GM18498 (cell line): Measurements from ENCODE around the gene PTPRN2.

Experiments
- ATAC-seq: cut with Tn5 transposase; IDR thresholded peaks from one replicate; pipeline ENCODE4 v1.9.1; 2021; ENCODE audit warnings: mild to moderate bottlenecking, moderate library complexity; ENCODE audit not compliant: unreplicated experiment

Gene PTPRN2

DNA sequence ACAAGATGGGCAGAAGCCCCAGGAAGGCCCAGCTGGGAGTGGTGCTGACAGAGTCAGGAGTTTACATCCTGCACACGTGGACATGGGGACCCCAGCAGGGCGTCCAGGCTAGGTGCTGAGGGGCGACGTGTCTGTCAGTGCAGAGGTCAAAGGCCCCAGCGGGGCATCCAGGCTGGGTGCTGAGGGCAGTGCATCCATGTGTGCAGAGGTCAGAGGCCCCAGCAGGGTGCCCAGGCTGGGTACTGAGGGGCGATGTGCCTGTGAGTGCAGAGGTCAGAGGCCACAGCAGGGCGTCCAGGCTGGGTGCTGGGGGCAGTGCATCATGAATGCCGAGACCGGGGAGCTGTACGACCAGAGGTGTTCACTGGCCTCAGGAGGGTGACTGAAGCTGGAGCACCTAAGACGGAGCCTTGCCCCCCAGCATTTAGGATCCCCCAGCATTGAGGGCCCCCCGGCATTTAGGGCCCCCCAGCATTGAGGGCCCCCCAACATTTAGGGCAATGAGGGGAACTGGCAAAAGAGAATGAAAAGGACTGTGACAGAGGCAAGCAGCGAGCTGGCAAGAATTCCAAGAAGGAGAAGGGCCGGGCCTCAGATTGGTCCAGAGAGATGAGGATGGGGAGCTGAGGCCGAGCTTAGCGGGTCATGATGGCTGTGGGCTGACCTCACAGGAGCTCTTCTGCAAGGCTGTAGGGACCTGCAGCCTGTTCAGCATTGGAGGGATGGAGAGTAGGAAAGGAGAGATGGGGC is 474.9 kb downstream of the PTPRN2 start:
- no peak for ATAC-seq

DNA sequence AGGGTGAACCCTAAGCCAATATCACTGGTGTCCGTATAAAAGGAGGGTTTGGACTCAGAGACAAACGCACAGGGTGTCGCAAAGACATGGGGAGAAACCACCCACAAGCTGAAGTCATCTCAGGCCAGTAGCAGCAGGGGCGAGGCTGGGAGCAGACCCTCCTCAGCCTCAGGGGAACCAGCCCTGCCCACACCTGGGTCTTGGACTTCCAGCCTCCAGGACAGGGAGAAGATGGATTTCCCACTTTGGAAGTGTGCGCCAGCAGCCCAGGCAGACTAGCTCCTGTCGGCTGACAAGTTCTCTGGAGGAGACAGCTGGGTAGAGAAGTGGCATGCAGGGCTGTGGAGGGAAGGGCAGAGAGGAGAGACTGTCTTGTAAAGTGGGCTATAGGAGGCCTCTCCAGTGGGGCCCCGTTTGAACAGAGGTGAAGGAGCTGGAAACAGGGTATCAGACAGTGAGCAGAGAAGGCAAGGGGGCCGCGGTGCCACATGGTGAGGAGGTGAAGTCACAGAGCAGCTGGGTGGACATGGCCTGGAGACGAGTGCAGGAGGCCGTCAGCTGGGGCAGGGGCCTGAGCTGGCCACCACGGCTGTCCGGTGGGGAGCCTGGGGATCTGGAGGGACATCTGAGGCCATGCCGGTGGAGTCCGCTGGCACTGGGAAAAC is 475.6 kb downstream of the PTPRN2 start:
- ATAC-seq: no peak

DNA sequence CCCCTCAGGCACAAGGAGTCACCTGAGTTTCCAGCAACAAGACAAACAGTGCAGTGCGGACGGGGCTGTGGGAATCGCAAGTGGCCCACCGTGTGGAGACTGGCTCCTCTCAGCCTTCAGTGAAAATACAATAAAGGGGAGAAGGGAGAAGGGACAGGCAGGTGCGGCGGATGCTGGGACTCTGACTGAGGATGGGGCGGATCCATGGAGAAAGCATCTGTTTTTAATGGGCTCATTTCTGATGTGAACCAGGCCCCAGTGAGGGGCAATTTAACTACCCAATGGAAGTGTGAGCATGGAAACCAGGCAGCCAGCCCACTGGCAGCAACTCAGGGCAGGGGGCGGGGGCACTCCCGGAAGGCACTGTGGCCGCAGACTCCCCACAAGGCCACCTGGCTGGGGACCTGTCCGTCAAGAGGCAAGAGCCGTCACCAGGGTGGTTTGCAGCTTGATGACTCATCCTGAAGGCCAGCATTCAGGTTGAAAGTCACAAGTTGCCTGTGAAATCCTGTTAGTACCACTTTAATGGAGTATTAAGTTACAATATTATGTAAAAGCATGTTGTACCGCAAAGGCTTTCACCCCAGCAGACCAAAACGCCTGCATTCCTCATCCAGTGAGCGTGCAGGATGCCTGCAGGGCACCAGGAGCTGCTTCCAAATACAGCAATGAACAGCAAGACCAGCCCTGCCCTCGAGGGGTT is 476.4 kb downstream of the PTPRN2 start:
- ATAC-seq: no peak

DNA sequence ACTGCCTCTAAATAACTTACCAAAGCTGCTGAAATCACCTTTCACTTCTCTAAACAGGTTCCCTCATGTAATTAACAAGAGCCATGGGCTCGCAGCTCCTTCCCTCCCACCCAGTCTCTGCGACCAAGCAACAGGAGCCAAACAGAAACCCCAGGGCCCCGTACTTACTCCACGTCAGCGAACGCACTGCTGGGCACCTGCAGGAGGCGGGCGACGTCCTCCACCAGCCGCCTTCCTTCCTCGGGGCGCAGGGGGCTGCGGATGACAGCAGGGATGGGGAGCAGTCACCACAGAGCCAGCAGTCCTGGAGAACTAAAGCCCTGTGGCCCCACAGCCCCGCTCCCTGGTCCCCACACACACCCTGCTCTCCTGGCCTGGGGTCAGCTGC is 477.0 kb downstream of the PTPRN2 start:
- ATAC-seq: no peak

DNA sequence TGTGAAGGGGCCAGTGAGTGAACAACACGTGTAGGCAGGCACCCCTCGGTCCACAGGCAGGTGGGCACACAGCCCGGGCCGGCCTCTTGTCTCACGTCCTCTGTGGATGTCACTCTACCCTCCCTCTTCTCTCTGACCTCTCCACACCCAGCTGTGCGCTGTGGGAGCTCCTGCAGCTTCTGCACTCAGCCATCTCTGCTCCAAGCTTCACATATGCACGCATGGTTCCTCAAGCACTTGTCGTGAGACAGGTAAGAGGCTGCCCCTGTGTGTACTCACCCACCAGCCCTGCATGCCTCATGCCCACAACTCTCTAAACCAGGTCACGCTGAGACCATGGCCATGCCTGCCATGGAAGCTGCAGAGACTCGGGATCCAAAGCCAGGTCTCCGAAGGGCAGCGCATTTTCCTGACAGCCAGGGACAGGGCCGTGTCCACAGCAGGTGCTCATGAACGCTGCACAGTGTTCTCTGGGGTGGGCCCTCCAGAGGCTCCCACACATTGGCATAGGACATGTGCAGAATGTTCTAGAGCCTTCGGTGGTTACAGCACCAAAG is 477.5 kb downstream of the PTPRN2 start:
- ATAC-seq: no peak

DNA sequence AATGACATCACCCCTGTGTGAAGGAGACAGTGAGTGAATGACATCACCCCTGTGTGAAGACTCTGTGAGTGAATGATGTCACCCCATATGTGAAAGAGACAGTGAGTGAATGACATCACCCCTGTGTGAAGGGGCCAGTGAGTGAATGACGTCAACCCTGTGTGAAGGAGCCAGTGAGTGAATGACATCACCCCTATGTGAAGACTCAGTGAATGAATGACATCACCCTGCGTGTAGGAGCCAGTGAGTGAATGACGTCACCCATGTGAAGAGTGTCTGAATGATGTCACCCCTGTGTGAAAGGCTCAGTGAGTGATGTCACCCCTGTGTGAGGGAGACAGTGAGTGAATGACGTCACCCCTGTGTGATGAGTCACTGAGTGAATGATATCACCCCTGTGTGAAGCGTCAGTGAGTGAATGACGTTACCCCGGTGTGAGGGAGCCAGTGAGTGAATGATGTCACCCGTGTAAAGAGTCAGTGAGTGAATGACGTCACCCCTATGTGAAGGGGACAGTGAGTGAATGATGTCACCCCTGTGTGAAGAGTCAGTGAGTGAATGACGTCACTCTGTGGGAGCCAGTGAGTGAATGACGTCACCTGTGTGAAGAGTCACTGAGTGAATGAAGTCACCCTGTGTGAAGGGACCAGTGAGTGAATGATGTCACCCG is 478.1 kb downstream of the PTPRN2 start:
- ATAC-seq: no peak

DNA sequence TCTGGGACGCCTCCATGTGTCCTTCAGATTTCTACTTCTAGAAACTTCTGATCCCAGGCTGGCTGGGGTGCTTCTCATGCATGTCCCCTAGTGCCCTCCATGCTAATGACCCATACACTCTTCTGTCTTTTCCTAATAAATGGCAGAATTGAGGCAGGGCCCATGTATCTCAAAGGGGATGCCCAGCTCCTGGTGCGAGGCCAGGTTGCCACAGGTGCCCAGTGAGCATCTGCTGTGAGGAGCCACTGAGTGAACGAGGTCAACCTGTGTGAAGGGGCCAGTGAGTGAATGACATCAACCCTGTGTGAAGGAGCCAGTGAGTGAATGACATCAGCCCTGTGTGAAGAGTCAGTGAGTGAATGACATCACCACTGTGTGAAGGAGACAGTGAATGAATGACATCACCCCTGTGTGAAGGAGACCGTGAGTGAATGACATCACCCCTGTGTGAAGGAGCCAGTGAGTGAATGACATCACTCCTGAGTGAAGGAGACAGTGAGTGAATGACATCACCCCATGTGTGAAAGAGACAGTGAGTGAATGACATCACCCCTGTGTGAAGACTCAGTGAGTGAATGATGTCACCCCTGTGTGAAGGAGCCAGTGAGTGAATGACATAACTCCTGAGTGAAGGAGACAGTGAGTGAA is 478.9 kb downstream of the PTPRN2 start:
- no peak for ATAC-seq

DNA sequence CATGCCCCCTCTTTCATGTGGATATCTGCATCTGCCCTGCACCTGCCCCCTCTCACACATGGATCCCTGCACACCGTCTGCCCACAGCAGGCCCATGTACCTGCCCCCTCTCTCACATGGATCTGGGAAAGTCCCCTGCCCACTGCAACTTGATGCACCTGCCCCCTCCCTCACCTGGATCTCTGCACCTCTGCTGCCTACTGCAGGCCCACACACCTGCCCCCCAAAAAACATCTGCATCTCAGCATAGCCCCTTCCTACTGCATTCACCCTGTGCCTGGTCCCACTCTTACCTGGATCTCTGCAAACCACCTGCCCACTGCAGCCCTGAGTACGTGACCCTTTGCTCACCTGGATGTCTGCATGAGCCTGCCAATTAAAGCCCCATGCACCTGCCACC is 479.8 kb downstream of the PTPRN2 start:
- no peak for ATAC-seq

DNA sequence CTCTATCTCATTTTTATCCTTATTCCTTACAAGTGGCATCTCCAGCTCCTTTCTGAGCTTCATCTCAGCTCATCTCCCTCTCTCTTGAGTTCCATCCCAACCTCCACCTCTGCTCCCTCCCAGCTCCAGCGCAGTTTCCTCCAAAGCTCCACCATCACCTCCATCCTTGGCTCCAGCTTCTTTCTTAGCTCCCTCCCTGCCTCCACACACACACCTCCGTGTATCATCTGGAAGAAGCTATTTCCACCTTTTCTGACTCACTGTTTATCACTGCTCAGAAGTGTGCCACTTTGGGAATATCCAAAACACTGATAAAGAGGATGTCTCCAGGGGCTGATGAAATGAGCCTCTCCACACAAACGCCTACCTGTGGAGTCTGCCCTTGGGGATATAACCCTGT is 481.4 kb downstream of the PTPRN2 start:
- ATAC-seq: no peak

DNA sequence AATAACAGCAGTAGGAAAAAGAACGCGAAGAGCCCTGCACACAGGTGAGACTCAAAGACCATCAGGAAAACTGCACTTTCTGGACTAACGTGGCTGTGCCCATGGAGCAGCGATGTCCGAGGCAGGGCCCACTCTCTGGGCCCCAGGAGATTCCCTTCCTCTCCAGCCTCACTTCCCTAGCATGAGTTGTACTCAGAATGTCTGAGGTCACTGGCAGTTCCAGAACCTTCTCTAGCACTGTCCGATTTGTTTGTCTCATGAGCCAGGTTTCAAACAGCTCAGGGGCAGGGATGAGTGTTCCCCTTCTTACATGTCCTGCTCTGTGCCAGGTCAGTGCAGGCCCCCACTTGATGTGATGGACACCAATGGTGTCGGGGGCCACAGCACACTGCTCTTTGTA is 484.2 kb downstream of the PTPRN2 start:
- ATAC-seq: no peak

DNA sequence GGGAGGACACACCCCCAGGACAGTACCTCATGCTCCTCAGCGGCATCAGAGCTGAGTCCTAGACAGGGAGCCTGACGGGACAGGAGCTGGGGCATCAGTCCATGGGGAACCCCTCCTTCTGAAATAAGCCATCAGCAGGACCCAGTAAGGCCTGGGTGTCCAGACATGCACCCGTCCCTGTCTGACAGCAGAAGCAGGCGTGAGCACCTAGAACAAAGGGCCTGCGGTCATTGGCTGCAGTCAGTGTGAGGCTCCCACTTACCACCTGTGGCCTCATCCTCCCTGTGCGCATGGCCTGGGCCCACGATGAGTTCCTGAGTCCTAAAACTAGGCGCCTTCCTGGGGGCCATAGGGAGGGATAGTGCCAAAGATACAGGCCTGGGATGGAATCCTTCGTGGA is 484.7 kb downstream of the PTPRN2 start:
- ATAC-seq: no peak

DNA sequence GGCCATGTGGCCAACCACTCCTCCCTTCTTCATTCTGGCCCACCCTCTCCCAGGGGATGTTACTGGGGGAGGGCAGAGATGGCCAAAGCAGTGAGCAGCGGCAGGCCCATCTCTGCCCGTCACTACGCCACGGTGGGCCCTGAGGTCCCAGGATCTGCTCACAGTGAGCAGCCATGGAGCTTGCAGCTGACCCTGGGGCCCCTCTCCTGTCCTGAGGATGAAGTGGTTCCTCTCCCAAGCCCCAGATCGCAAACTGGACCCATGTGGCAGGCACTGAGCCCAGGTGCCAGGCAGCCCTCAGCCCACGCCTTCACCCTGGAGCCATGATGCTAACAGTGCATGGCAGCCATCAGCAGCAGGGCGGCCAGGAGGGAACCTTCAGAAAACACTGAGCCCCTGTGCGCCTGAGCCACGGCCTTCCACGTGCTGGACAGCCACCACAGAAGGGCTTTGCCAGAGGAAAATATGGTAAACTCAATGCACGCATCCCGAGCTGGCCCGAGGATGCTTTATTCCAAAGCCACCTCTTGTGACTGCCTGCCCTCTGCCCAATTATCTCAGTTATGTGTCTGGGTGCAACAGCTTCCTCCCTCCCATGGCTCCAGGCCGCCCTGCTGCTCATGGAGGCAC is 485.7 kb downstream of the PTPRN2 start:
- no peak for ATAC-seq

DNA sequence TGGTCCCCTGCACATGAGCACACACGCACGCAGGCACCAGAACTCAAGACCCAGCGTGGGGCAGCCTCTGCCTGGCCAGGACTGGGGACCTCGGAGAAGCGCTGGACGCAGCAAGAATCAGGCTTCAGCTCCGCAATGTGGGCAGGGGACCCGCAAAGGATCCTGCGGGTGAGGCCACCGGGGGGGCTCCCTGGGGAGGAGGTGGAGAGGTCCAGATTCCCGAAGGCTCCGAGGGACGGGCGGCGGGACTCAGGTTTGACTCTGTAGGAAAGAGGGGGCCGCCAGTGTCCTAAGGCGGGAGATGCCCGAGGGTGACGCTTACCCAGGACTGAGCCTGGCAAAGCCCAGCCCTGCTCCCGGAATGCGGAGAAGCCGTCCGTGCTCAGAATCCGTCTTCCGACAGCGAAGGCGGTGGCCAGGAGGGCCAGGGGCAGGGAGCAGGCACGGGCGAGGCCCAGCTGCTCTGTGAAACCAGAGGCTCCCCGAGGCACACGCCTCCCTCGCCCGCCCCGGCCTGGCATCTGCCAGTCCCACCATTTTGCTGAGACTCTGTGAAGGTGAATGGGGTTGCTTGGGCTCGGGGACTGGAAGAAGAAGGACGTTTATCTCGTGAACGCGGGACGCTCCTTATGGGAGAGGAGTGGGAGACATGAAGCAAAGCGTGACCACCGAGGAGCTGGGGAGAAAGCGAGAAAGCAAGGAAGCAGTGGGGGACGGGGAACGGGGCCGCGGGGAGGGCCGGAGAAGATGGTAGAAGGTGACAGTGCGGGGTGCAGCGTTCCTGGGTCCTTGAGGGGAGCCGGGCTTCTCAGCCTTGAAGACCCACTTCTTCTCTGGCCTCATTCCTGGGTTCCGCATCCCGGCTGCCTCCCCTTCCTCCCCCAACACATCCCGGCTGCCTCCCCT is 489.2 kb downstream of the PTPRN2 start:
- no peak for ATAC-seq

DNA sequence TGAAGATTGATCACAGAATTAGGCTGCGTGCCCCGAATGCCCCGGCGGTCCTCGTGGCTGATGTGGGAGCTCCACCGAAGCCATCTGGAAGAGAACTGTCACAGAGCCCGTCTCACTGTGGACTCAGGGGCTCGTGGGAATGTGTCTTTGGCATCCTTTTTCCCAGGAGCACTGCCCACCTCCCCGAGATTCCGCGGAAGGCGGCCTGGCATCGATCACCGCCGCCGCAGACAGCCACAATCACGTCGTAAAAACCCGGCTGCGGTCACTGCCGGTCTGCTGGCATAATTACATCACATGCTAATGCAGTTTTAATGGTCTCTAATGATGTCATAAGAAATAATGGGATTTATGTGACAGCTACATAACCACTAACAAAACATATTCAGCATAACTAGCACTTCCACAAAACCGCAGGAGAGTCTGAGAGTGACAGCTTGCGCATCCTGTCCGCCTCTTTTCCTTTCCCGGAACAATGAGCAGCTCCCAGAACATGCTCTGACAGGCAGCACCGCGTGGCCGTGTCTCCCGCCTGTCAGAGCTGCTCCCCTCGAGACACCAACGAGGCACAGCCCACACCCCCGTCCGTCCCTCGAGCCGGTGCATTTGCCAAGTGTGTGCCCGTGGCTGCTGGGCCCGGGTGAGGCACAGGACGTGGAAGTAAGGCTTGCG is 490.0 kb downstream of the PTPRN2 start:
- ATAC-seq: no peak

DNA sequence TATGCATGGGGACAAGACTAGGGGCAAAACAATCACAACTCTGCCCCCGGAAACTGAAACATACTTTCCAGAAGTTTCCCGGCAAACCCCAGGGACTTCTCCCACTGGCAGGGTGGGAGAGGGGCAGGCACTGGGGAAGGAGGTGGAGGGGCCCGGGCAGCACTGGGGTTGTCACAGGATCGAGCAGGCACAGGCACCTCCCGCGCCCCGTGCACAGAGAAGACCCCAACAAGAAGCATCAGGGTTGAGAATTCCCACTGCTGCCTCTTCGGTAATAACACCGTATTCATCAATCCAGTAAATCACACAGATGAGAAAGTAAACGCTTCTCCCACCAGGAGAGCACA is 490.5 kb downstream of the PTPRN2 start:
- ATAC-seq: no peak

DNA sequence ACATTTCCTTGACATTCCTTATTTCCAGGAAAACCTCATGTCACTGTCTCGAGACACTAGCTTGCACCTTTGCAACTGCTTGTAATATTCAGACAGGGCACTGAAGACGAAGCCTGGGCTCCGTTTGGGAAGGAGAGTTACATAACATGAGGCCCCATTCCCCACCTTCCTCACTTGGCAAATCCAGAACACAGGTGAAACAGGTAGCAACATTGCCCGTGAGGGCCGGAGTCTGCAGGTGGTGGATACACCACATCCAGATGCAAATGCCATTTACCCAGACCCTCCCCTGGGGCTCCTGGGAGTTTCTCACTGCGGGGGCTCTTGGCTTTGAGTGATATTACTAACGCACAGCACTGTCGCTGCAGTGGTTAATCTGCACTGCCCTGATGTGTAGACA is 491.0 kb downstream of the PTPRN2 start:
- no peak for ATAC-seq

DNA sequence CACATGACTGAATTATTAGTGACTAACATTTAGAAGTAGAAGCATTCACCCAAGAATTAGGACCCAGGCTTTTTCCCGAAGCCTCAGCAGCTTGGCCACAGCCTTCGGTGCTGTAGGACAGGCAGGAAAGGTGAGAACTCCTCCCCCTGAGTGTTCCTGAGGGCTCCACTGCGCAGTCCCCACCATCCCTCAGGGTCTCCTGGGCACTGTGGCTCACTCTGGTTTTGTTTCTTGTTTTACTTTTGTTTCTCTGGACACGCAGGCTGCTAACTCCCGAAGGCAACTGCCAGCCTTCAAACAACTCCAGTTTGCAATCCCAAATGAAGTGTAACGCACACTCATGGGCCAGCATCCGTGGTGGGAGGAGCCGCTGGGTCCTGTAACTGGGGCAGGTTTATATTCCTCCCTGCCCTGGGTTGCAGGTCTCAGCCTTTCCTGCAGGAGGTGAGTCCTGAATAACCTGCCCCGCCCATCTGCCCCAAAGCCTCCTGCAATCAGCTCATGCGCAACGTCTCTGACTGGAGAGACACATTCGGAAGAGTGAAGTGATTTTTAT is 492.9 kb downstream of the PTPRN2 start:
- ATAC-seq: no peak

DNA sequence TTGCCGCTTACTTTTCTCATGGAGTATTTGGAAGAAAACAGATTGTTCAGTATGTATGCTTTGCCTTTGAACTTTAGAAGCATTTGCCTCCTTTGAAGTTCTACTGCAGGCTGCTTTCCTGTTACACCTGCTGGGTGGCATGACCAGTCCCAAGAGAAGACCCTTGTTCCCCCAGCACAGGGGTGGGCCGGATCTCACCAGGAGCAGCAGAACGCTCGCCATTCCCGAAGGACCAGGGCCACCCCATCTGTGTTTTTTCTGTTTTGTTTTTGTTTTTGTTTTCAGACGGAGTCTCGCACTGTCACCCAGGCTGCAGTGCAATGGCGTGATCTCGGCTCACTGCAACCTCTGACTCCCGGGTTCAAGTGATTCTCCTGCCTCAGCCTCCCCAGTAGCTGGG is 493.6 kb downstream of the PTPRN2 start:
- no peak for ATAC-seq
